HL-60 (cell line): ENCODE measurements around the gene APOL2.
A peak's percentile ranks its signal among the peaks of the same experiment; 100 is the strongest.
"Not testable (repeated sequence)": the region's sequence is repeated elsewhere in the genome, so short reads cannot be mapped to it uniquely, and the experiment has no call there.

ENCODE experiments used
- DNase-seq, 2 experiments: peaks; one replicate each; pipeline ENCODE4 v3.0.0-alpha.2; 2010 to 2020; ENCODE audit warnings: low read depth in 1 of 2, low spot score in 1 of 2
- H3K27ac ChIP-seq: fragments of 250-450 bp; sonication (Bioruptor Pico); replicated peaks from 2 replicates; pipeline ENCODE4 v1.5.1; 2020; ENCODE audit warnings: mild to moderate bottlenecking, moderate library complexity
- H3K27me3 ChIP-seq: fragments of 250-450 bp; sonication (Bioruptor Pico); 2 replicates; pipeline ENCODE4 v1.5.1; 2021; ENCODE audit warnings: mild to moderate bottlenecking, moderate library complexity; ENCODE audit not compliant: insufficient read depth, poor library complexity, severe bottlenecking
- H3K4me3 ChIP-seq: replicated peaks from 2 replicates; pipeline ENCODE4 v1.5.1; 2011; ENCODE audit warnings: mild to moderate bottlenecking, control low read depth, low read length; ENCODE audit not compliant: insufficient read depth
- CTCF ChIP-seq: IDR thresholded peaks from one replicate; pipeline ENCODE4 v1.5.1; 2011; ENCODE audit warnings: low read length, control low read depth, inconsistent platforms; ENCODE audit not compliant: insufficient read depth
- GABPA ChIP-seq: IDR thresholded peaks from 2 replicates; pipeline ENCODE4 v1.6.1; 2012; ENCODE audit warnings: low read depth
- POLR2AphosphoS5 ChIP-seq: IDR thresholded peaks from 2 replicates; pipeline ENCODE4 v1.6.1; 2012; ENCODE audit warnings: low read depth
- REST ChIP-seq: IDR thresholded peaks from 2 replicates; pipeline ENCODE4 v1.6.1; 2012; ENCODE audit warnings: low read depth; ENCODE audit not compliant: insufficient replicate concordance
- SPI1 ChIP-seq: IDR thresholded peaks from 2 replicates; pipeline ENCODE4 v1.6.1; 2012; ENCODE audit warnings: low read depth, mild to moderate bottlenecking, borderline replicate concordance

APOL2 gene

GRCh38 chr22:36263216-36263673 lies 23.9 kb upstream of the APOL2 start:
- H3K4me3 ChIP-seq, H3K27ac ChIP-seq, H3K27me3 ChIP-seq: not testable (repeated sequence)
- peak in 1 of 2 experiments; percentile 46 for DNase-seq

- not testable (repeated sequence) for H3K4me3 ChIP-seq, DNase-seq, H3K27ac ChIP-seq
Measured at GRCh38 chr22:36262307-36262706, 23.0 kb upstream of the APOL2 start.

GRCh38 chr22:36261675-36262074 lies 22.3 kb upstream of the APOL2 start:
- H3K27me3 ChIP-seq, H3K4me3 ChIP-seq, DNase-seq, H3K27ac ChIP-seq: not testable (repeated sequence)

More at GRCh38 chr22:36262307-36262706, 23.0 kb upstream of the APOL2 start:
- not testable (repeated sequence) for H3K27me3 ChIP-seq

- no peak for TF ChIP-seq CTCF
- TF ChIP-seq REST, result no peak
- TF ChIP-seq GABPA, result no peak
- TF ChIP-seq POLR2AphosphoS5, result no peak
- H3K27ac ChIP-seq, result no peak overlapping the region
- H3K4me3 ChIP-seq, result no peak overlapping the region
- H3K27me3 ChIP-seq, result no peaks in the 10 kb centered on the region
- DNase-seq, result no peak
Measured at GRCh38 chr22:36259615-36260300, 20.4 kb upstream of the APOL2 start.

- no peak for TF ChIP-seq POLR2AphosphoS5
- no peak for TF ChIP-seq REST
- TF ChIP-seq SPI1, result no peak; the same call in 1 of the 2 replicates
- DNase-seq, result peak in 1 of 2 experiments; percentile 44
- no peak overlapping the region for H3K27ac ChIP-seq
Measured at GRCh38 chr22:36258701-36259614, 19.6 kb upstream of the APOL2 start.

More at GRCh38 chr22:36258701-36259614, 19.6 kb upstream of the APOL2 start:
- H3K4me3 ChIP-seq, result no peak overlapping the region
- H3K27me3 ChIP-seq, result no peaks in the 10 kb centered on the region
